ENCODE results near the gene NCR2. TPM values are rescaled to one million over a fixed set of nuclear protein-coding genes. Genes with fewer than 3 reads are reported as not detected.

The NCR2 gene
- total and polyA plus RNA-seq, 2 of the 13 experiments (the other 11 are each of a cell fraction or from before 2014, with no cell fraction given) = not detected

GRCh38 chr6:41374618-41375590 is 39.5 kb downstream of the NCR2 start:
- in situ Hi-C loops (cut with HindIII; ENCODE audit: extremely low pct_ligation_motif_present, low pct_unique_long_range_greater_than_20kb) (loop anchor here (5.0 to 25.0 kb wide), 5 partner anchors 77 to 662 kb away; partner anchors contain the start of gene TOMM6), intact Hi-C loops (cut with micrococcal nuclease; ENCODE audit: unreplicated experiment) (no loop called here)
- Histone ChIP-seq H3K27ac (ENCODE audit: extremely low read length, insufficient read depth, low read length) (no peak overlapping the region), H4K20me1 (ENCODE audit: insufficient read depth, low read length) (no peaks in the 10 kb centered on the region), H2AFZ (ENCODE audit: low read length) (no peak overlapping the region), H3K79me2 (ENCODE audit: insufficient read depth, low read length) (no peaks in the 10 kb centered on the region), H3K9me3 (ENCODE audit: low read length) (no peaks in the 10 kb centered on the region), H3K4me2 (ENCODE audit: low read depth, low read length) (no peak overlapping the region), H3K36me3 (replicated peaks in 1 of 2; ENCODE audit: control insufficient read depth in 1 of 2, insufficient read depth in 2 of 2, low read length in 2 of 2) (no peaks in the 10 kb centered on the region), H3K9ac (ENCODE audit: insufficient read depth, low read depth, low read length) (no peak overlapping the region), H3K27me3 (ENCODE audit: control insufficient read depth in 1 of 2, insufficient read depth in 2 of 2, low read length in 2 of 2) (peaks cover 1 to 51% of the 10 kb centered on the region in 2 experiments; a peak in 4 of 5 replicates), H3K4me1 (ENCODE audit: insufficient read depth, low read length) (peaks cover 14% of the 10 kb centered on the region), H3K4me3 (replicated peaks in 1 of 3; ENCODE audit: insufficient read depth in 1 of 3, low read depth in 2 of 3, low read length in 3 of 3) (no peak overlapping the region)
- DNase-seq (ENCODE audit: low spot score) (no peak), ATAC-seq (no peak), FAIRE-seq (no peak)
- ChIA-PET CTCF (ENCODE audit: low intra/inter-chr PET ratio, low total read pairs) (no interaction called here), POLR2A (no interaction called here)
- BruUV-seq (replicated peaks) = no TSS peak
- WGBS (ENCODE audit: low lambda C conversion rate) = 77% methylated on average over 46 of the region's 46 CpGs
- no peak for TF ChIP-seq MAX (IDR thresholded peaks at IDR 0.05)
- TF ChIP-seq KLF12 (CRISPR knock-in tag; IDR thresholded peaks at IDR 0.05; ENCODE audit: borderline replicate concordance) = no peak
- no peak for TF ChIP-seq NR2C2 (CRISPR knock-in tag; IDR thresholded peaks at IDR 0.05; ENCODE audit: borderline replicate concordance)
- TF ChIP-seq ETS1 (CRISPR knock-in tag; IDR thresholded peaks at IDR 0.05) = no peak
- TF ChIP-seq CREM (IDR thresholded peaks at IDR 0.05) = no peak
- TF ChIP-seq CREM (CRISPR knock-in tag; IDR thresholded peaks at IDR 0.05) = no peak
- TF ChIP-seq GTF2F1 (IDR thresholded peaks at IDR 0.05; ENCODE audit: low read length) = no peak
- TF ChIP-seq PHF21A (CRISPR knock-in tag; IDR thresholded peaks at IDR 0.05) = no peak
- TF ChIP-seq ZNF547 (CRISPR knock-in tag; IDR thresholded peaks at IDR 0.05) = no peak
- no peak for TF ChIP-seq SKI (IDR thresholded peaks at IDR 0.05; ENCODE audit: partially characterized antibody)
- TF ChIP-seq ZNF503 (CRISPR knock-in tag; IDR thresholded peaks at IDR 0.05) = no peak
- no peak for TF ChIP-seq ZNF256 (CRISPR knock-in tag; conservative IDR thresholded peaks at IDR 0.05)
- no peak for TF ChIP-seq CBFB (CRISPR knock-in tag; IDR thresholded peaks at IDR 0.05)
- no peak for TF ChIP-seq U2AF2 (IDR thresholded peaks at IDR 0.05; ENCODE audit: low read depth, low read length)
- TF ChIP-seq MED13 (CRISPR knock-in tag; IDR thresholded peaks at IDR 0.05) = no peak
- TF ChIP-seq HMGA1 (CRISPR knock-in tag; conservative IDR thresholded peaks at IDR 0.05) = no peak
- TF ChIP-seq HINFP (CRISPR knock-in tag; IDR thresholded peaks at IDR 0.05; ENCODE audit: low read depth) = no peak
- TF ChIP-seq DRAP1 (CRISPR knock-in tag; IDR thresholded peaks at IDR 0.05) = no peak

Data from HepG2 (cell line).